Measurements from ENCODE around the gene IL3.
"Not testable (repeated sequence)": the region's sequence is repeated elsewhere in the genome, so short reads cannot be mapped to it uniquely, and the experiment has no call there.

IL3 gene

GRCh38 chr5:132098151-132098594 is 37.7 kb downstream of the IL3 start:
- DNase-seq: no peak

GRCh38 chr5:132098621-132099020 is 38.2 kb downstream of the IL3 start:
- no peak for DNase-seq

DNA sequence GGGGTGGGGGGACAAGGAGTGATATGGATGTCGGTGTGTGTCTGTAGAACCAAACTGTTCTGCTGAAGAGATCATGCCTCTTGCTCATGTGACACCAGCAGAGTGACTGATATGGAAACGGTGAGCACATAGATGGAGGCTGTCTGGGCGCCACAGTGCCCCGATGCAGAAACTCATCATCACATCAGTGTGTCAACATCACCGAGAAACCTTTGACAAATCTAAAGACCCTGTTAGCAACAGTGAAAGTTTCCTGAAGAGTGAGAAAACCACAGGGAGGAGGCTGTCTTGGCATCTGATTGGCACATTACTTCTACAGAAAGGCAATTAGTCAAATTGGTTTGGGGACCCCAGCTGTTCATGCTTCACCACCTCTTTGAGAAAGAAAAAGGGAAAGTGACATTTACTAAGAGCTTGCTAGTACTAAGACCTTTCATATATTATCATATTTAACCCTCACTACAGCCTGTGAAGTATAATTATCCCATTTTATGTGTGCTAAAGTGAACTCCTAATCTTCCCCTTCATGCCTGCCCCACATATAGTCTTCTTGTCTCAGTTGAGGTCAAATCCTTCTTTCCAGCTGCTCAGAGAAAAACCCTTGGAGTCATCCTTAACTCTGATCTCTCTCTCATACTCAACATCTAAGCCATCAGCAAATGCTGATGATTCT is 38.8 kb downstream of the IL3 start:
- no peak for DNase-seq

GRCh38 chr5:132099905-132100304 is 39.5 kb downstream of the IL3 start:
- DNase-seq: no peak

DNA sequence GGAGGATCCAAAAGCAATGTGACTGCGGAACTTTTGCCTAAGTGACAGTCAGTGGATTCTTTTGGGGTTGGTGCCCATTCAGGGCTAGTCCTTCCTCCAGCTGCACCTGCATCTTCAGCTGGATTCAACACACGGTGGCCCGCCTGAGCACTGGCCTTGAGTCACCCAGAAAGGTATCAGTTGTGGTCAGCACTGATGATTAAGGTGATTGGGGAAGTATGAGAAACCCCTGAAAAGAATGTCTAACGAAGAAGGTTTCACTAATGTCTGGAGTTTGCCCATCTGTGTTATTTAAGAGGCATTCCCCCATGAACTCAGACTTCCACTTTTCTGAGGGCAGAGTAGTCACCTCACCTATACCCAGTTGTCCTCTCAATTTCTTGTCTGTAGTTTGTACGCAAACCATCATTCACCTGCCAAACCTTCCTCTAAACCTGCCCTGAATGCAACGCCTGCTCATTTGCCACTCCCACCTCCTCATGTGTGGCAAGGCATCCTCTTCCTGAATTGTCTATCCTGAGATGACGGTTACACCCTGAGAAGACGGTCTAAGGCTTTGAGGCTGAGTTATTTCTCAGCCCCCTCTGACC is 40.3 kb downstream of the IL3 start:
- no peak for DNase-seq

DNA sequence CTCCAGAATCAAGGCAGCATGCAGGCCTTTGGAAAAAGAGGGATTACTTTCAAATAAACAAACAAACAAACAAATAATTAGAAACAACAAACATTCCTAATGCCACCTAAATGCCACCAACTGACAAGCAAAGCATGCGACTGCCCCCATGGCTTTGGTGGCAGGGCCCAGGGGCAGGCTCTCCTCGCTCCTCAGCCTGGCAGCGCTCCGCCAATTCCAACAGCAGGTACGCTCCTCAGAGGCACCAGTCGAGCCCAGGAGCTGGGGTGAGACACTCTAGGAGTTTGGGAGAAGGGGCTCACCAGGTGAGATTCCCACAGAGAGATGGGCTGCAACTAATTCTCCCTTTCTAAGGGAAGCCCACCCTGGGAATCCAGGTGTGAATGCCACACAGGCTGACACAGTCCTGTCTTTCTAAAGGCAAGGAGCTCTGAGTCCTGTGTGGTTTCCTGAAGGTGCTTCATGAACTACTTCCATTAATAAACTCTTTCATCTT is 41.0 kb downstream of the IL3 start:
- no peak for DNase-seq

- no peak for DNase-seq
These were observed 41.7 kb downstream of the IL3 start for GRCh38 chr5:132102101-132102701.

GRCh38 chr5:132102944-132103331 is 42.5 kb downstream of the IL3 start:
- DNase-seq: no peak

GRCh38 chr5:132103332-132103951 is 43.0 kb downstream of the IL3 start:
- DNase-seq: no peak

- DNase-seq: no peak
These were observed 43.5 kb downstream of the IL3 start for GRCh38 chr5:132103969-132104391.

DNA sequence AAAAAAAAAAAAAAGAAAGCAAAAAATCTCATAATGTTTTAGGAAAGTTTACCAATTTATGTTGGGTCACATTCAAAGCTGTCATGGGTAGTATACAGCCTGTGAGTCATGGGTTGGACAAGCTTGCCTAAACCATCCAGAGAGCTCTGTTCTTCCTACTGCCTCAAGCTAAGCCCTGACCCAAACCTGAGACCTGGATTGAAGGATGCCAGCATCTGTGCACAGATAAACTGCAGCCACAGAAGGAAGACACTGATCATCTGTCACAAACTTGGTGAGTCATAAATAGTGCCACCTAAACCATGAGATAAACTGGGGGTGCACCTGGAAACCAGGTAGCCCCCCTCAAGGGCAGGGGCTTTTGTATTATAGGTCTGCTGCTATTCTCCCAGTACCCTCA is 44.1 kb downstream of the IL3 start:
- no peak for DNase-seq

- DNase-seq: no peak
These were observed 45.2 kb downstream of the IL3 start for GRCh38 chr5:132105688-132106087.

DNA sequence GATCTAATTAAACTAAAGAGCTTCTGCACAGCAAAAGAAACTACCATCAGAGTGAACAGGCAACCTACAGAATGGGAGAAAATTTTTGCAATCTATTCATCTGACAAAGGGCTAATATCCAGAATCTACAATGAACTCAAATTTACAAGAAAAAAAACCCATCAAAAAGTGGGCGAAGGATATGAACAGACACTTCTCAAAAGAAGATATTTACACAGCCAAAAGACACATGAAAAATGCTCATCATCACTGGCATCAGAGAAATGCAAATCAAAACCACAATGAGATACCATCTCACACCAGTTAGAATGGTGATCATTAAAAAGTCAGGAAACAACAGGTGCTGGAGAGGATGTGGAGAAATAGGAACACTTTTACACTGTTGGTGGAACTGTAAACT is 48.0 kb downstream of the IL3 start:
- DNase-seq: not testable (repeated sequence)

- not testable (repeated sequence) for DNase-seq
These were observed 48.5 kb downstream of the IL3 start for GRCh38 chr5:132108957-132109356.

DNA sequence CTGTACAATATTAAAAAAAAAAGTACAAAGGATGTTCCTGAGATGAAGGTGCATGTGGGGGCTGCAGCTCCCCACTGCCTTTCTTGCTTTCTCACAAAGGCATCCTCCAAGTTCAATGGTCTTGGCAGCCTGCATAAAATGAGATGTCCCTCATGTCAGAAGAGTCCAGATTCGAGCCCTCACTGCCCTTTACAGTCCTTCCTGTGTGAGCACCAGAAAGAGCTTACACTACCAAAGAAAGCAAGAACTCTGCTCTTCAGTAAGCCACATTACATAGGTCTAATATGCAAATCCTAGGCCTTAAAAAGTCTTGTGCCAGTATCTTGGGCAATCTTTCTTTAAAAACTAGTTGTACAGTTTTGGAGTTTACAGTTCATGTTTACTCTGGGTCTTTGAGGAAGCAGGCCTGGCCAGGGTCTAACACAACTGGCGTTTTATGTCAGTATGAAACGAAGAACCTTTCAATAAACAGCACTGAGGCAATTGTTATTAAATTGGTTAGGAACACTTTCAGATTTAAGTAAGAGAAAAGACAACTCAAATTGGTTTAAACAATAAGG is 49.1 kb downstream of the IL3 start:
- no peak for DNase-seq

DNA sequence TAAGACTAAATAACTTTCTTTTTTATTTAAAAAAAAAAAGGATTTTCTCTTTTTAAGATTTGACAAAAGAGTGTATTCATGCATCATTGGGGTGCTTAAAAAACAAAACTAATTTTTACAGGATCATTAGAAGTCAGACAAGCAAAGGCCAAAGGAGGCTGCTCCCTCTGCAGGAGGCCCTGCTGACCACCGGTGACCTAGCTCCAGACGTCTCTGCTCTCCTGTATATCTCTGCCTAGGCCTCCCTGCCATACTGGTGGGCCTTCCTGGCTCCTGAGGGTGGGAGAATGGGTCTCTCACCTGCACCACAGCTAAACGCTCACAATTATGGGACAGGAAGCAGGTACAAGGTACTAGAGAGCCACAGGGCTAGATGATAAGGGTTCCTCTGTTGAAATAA is 49.7 kb downstream of the IL3 start:
- DNase-seq: no peak

- DNase-seq: no peak
These were observed 50.5 kb downstream of the IL3 start for GRCh38 chr5:132110930-132111329.

GRCh38 chr5:132112111-132112510 is 51.7 kb downstream of the IL3 start:
- no peak for DNase-seq

All from retina (tissue), 1 donor.